HepG2 (cell line): ENCODE measurements around the gene ZNF629. TPM values are rescaled to one million over a fixed set of nuclear protein-coding genes. Genes with fewer than 3 reads are reported as not detected.

Source experiments
- BCL3 ChIP-seq: sonication (generic); formaldehyde crosslinking; IDR thresholded peaks from 2 replicates; pipeline ENCODE4 v1.5.1; 2020; ENCODE audit warnings: mild to moderate bottlenecking, missing genetic modification reagents, moderate library complexity
- CENPBD1 ChIP-seq: sonication (generic); formaldehyde crosslinking; IDR thresholded peaks from 2 replicates; pipeline ENCODE4 v1.8.0; 2022; ENCODE audit warnings: missing genetic modification reagents, low read depth, mild to moderate bottlenecking, borderline replicate concordance
- CENPX ChIP-seq: sonication (generic); formaldehyde crosslinking; IDR thresholded peaks from 2 replicates; pipeline ENCODE4 v1.9.0; 2021; ENCODE audit warnings: mild to moderate bottlenecking, missing genetic modification reagents, moderate library complexity
- IRX3 ChIP-seq: sonication (generic); formaldehyde crosslinking; IDR thresholded peaks from 2 replicates; pipeline ENCODE4 v1.8.1; 2023; ENCODE audit warnings: mild to moderate bottlenecking, low read depth, missing genetic modification reagents, borderline replicate concordance
- KDM2A ChIP-seq: sonication (generic); formaldehyde crosslinking; IDR thresholded peaks from 2 replicates; pipeline ENCODE4 v1.4.0; 2020; ENCODE audit warnings: low read depth, missing genetic modification reagents, borderline replicate concordance
- KLF16 ChIP-seq, 2 experiments: sonication (generic) in 1 of 2; formaldehyde crosslinking in 1 of 2; IDR thresholded peaks; 2 replicates each; pipeline versions ENCODE4 v1.6.1 to v1.8.0; 2016 to 2023; ENCODE audit warnings: missing genetic modification reagents in 2 of 2, missing compliant biosample characterization in 1 of 2
- MTA3 ChIP-seq: sonication (generic); formaldehyde crosslinking; IDR thresholded peaks from 2 replicates; pipeline ENCODE4 v1.4.0; 2020; ENCODE audit warnings: missing genetic modification reagents
- NFYC ChIP-seq: IDR thresholded peaks from 2 replicates; pipeline ENCODE4 v1.6.1; 2016; ENCODE audit warnings: missing genetic modification reagents, missing compliant biosample characterization
- ONECUT2 ChIP-seq: sonication (generic); formaldehyde crosslinking; IDR thresholded peaks from 2 replicates; pipeline ENCODE4 v1.4.0; 2020; ENCODE audit warnings: missing genetic modification reagents
- PHF8 ChIP-seq: sonication (generic); formaldehyde crosslinking; IDR thresholded peaks from 2 replicates; pipeline ENCODE4 v1.5.0; 2020; ENCODE audit warnings: missing genetic modification reagents
- PLSCR1 ChIP-seq: sonication (generic); formaldehyde crosslinking; IDR thresholded peaks from 2 replicates; pipeline ENCODE4 v1.5.0; 2020; ENCODE audit warnings: missing genetic modification reagents, mild to moderate bottlenecking, borderline replicate concordance
- RFX1 ChIP-seq: fragments of 450-650 bp; IDR thresholded peaks from 2 replicates; pipeline ENCODE4 v1.6.1; 2017
- RNF219 ChIP-seq: sonication (generic); formaldehyde crosslinking; IDR thresholded peaks from 2 replicates; pipeline ENCODE4 v1.5.0; 2020; ENCODE audit warnings: mild to moderate bottlenecking, missing genetic modification reagents
- WIZ ChIP-seq: sonication (generic); formaldehyde crosslinking; IDR thresholded peaks from 2 replicates; pipeline ENCODE4 v1.5.1; 2020; ENCODE audit warnings: mild to moderate bottlenecking, missing genetic modification reagents
- ZBTB1 ChIP-seq: sonication (generic); formaldehyde crosslinking; IDR thresholded peaks from 2 replicates; pipeline ENCODE4 v1.4.0; 2020; ENCODE audit warnings: missing genetic modification reagents, borderline replicate concordance
- ZFP36L1 ChIP-seq: sonication (generic); formaldehyde crosslinking; IDR thresholded peaks from 2 replicates; pipeline ENCODE4 v1.8.0; 2022; ENCODE audit warnings: mild to moderate bottlenecking, missing genetic modification reagents, moderate library complexity
- ZNF292 ChIP-seq: sonication (generic); formaldehyde crosslinking; IDR thresholded peaks from 2 replicates; pipeline ENCODE4 v1.8.1; 2022; ENCODE audit warnings: mild to moderate bottlenecking, low read depth, missing genetic modification reagents, borderline replicate concordance
- ZNF296 ChIP-seq: sonication (generic); formaldehyde crosslinking; conservative IDR thresholded peaks from 2 replicates; pipeline ENCODE4 v1.5.0; 2020; ENCODE audit warnings: mild to moderate bottlenecking, missing genetic modification reagents
- ZSCAN5A ChIP-seq: sonication (generic); formaldehyde crosslinking; IDR thresholded peaks from 2 replicates; pipeline ENCODE4 v1.8.0; 2022; ENCODE audit warnings: mild to moderate bottlenecking, missing genetic modification reagents, borderline replicate concordance
- ZXDC ChIP-seq: sonication (generic); formaldehyde crosslinking; IDR thresholded peaks from 2 replicates; pipeline ENCODE4 v1.5.0; 2020; ENCODE audit warnings: mild to moderate bottlenecking, missing genetic modification reagents
- polyA plus RNA-seq, 8 experiments: library from polyadenylated mRNA; depleted of rRNA in 3 of 8; stranded (reverse) in 7 of 8; unstranded in 1 of 8; fragments of >200 nt; fragmentation: Illumina TruSeq in 4 of 8; extraction: Trizol in 4 of 8; gene quantifications; 2 replicates each; pipeline versions ENCODE4 v1.2.1 to v1.2.3, GENCODE V29; 2011 to 2016; ENCODE audit warnings: low read depth in 4 of 8, missing spikeins in 1 of 8, mixed read lengths in 1 of 8; ENCODE audit not compliant: insufficient read depth in 1 of 8
- total RNA-seq, 5 experiments: library from RNA; depleted of rRNA; stranded (reverse); fragments of >200 nt; fragmentation: Illumina TruSeq; extraction: Trizol; gene quantifications; 2 replicates each; pipeline ENCODE4 v1.2.3, GENCODE V29; 2016; ENCODE audit warnings: low read depth in 1 of 5

Gene ZNF629
- total and polyA plus RNA-seq, 2 of the 13 experiments (the other 11 are each of a cell fraction or from before 2014, with no cell fraction given): 6.1 to 16.5 TPM

- TF ChIP-seq RNF219 (CRISPR knock-in tag) (no peak), RFX1 (no peak; the same call in 1 of the 2 replicates), KLF16 (CRISPR knock-in tag; IDR thresholded peaks at IDR 0.05) (peak in 1 of 2 experiments; percentile 86; a peak in 2 of 4 replicates), PLSCR1 (CRISPR knock-in tag) (no peak), ZFP36L1 (CRISPR knock-in tag) (peak; percentile 23; the same call in 1 of the 2 replicates), WIZ (CRISPR knock-in tag) (peak; percentile 37; the same call in 1 of the 2 replicates), ZSCAN5A (no peak), ZXDC (CRISPR knock-in tag) (peak; percentile 29; the same call in 1 of the 2 replicates), PHF8 (peak; percentile 54), ZNF292 (peak; percentile 74; the same call in 1 of the 2 replicates), NFYC (peak; percentile 92), ZBTB1 (CRISPR knock-in tag) (no peak), IRX3 (no peak), ZNF296 (no peak), CENPBD1 (CRISPR knock-in tag) (no peak), BCL3 (CRISPR knock-in tag) (no peak), KDM2A (CRISPR knock-in tag) (peak; percentile 98), MTA3 (CRISPR knock-in tag) (no peak), CENPX (CRISPR knock-in tag) (no peak), ONECUT2 (peak; percentile 41; the same call in 1 of the 2 replicates)
Observed at GRCh38 chr16:30747799-30748633, 39.0 kb downstream of the ZNF629 start, which contains the start of gene PHKG2 (continued).
